GM12878 (cell line): ENCODE measurements around the gene ZCCHC4. TPM values are rescaled to one million over a fixed set of nuclear protein-coding genes. Genes with fewer than 3 reads are reported as not detected.

Experiments used
- ATAC-seq: fragments of 200-7000 bp; cut with Tn5 transposase; 3 replicates; pipeline ENCODE4 v1.9.1; 2020; ENCODE audit warnings: mild to moderate bottlenecking, moderate library complexity
- BruUV-seq: library from RNA; stranded (reverse); fragments of 400-500 nt; replicated peaks from 2 replicates; lab custom pipeline; 2021; lab: Mats Ljungman, UMichigan
- CTCF ChIA-PET: fragments of 300-600 bp; sonication (Branson Sonifier 250); formaldehyde crosslinking; extraction: SDS; loops from one replicate; lab custom pipeline; 2021; ENCODE audit warnings: inconsistent platforms; lab: Yijun Ruan, JAX
- POLR2A ChIA-PET: fragments of 350-600 bp; formaldehyde crosslinking; extraction: SDS; loops from one replicate; lab custom pipeline; 2021; ENCODE audit warnings: inconsistent platforms; lab: Charles Lee
- RAD21 ChIA-PET: fragments of 300-600 bp; sonication (Branson Sonifier 250); formaldehyde crosslinking; loops from one replicate; lab custom pipeline; 2023; ENCODE audit warnings: antibody characterized with exemption; ENCODE audit not compliant: unreplicated experiment; lab: Charles Lee
- SMC1A ChIA-PET: fragments of 300-600 bp; sonication (Branson Sonifier 250); formaldehyde crosslinking; loops from one replicate; lab custom pipeline; 2023; ENCODE audit not compliant: unreplicated experiment, uncharacterized antibody; lab: Charles Lee
- DNase-seq: peaks from one replicate; pipeline ENCODE4 v3.0.0-alpha.2; 2011; ENCODE audit warnings: low read depth, low spot score
- FAIRE-seq: peaks from 3 replicates; lab custom pipeline; 2011; peaks lifted over from hg19 to GRCh38; lab: Jason Lieb, UNC
- H2AFZ ChIP-seq: 2 replicates; pipeline ENCODE4 v1.6.0; 2011; ENCODE audit warnings: low read depth, low read length, control low read depth; ENCODE audit not compliant: control insufficient read depth
- H3K27ac ChIP-seq: 2 replicates; pipeline ENCODE4 v1.5.1; 2011; ENCODE audit warnings: control low read depth; ENCODE audit not compliant: control insufficient read depth, insufficient read depth
- H3K27me3 ChIP-seq, 2 experiments: replicated peaks in 1 of 2; 2 replicates each; pipeline versions ENCODE4 v1.6.0 to v1.6.1; 2011; ENCODE audit warnings: low read length in 1 of 2; ENCODE audit not compliant: control insufficient read depth in 2 of 2, insufficient read depth in 2 of 2
- H3K36me3 ChIP-seq, 2 experiments: 2 replicates each; pipeline ENCODE4 v1.5.1; 2011; ENCODE audit warnings: low read length in 1 of 2; ENCODE audit not compliant: control insufficient read depth in 2 of 2, insufficient read depth in 2 of 2
- H3K4me1 ChIP-seq: 2 replicates; pipeline ENCODE4 v1.6.1; 2011; ENCODE audit warnings: mild to moderate bottlenecking, low read length, moderate library complexity, mixed read lengths; ENCODE audit not compliant: control insufficient read depth, insufficient read depth
- H3K4me2 ChIP-seq: 2 replicates; pipeline ENCODE4 v1.6.0; 2011; ENCODE audit warnings: control low read depth; ENCODE audit not compliant: control insufficient read depth, insufficient read depth
- H3K4me3 ChIP-seq: fragments of 200-600 bp; sonication (generic); 2 replicates; pipeline ENCODE4 v1.5.1; 2016
- H3K79me2 ChIP-seq: 2 replicates; pipeline ENCODE4 v1.6.0; 2011; ENCODE audit warnings: low read length; ENCODE audit not compliant: control insufficient read depth, insufficient read depth
- H3K9ac ChIP-seq: 2 replicates; pipeline ENCODE4 v1.8.0; 2011; ENCODE audit warnings: low read length, control low read depth, mixed read lengths; ENCODE audit not compliant: control insufficient read depth, insufficient read depth
- H3K9me3 ChIP-seq: replicated peaks from 3 replicates; pipeline ENCODE4 v1.5.1; 2011; ENCODE audit warnings: mild to moderate bottlenecking, low read length; ENCODE audit not compliant: control insufficient read depth, insufficient read depth
- H4K20me1 ChIP-seq: 2 replicates; pipeline ENCODE4 v1.6.0; 2011; ENCODE audit not compliant: control insufficient read depth, insufficient read depth
- ATF7 ChIP-seq: fragments of 450-650 bp; IDR thresholded peaks from 2 replicates; pipeline ENCODE4 v1.6.1; 2016; ENCODE audit warnings: low read depth, mild to moderate bottlenecking
- CBFB ChIP-seq: IDR thresholded peaks from 2 replicates; pipeline ENCODE4 v1.6.1; 2016; ENCODE audit warnings: antibody characterized with exemption, low read depth
- CHD1 ChIP-seq: IDR thresholded peaks from 2 replicates; pipeline ENCODE4 v1.6.1; 2012; ENCODE audit warnings: low read depth, low read length, improper control_type of control experiment
- DPF2 ChIP-seq: fragments of 450-650 bp; IDR thresholded peaks from 2 replicates; pipeline ENCODE4 v1.6.1; 2017; ENCODE audit warnings: mild to moderate bottlenecking
- EGR1 ChIP-seq, 2 experiments: IDR thresholded peaks; 1 replicate in 1 of 2; 2 replicates in 1 of 2; pipeline ENCODE4 v1.6.1; 2011 to 2012; ENCODE audit warnings: low read depth in 2 of 2, low read length in 2 of 2, borderline replicate concordance in 1 of 2, mild to moderate bottlenecking in 1 of 2, moderate library complexity in 1 of 2
- FOS ChIP-seq: IDR thresholded peaks from 3 replicates; pipeline ENCODE4 v1.6.1; 2011; ENCODE audit warnings: borderline replicate concordance; ENCODE audit not compliant: insufficient read length; ENCODE audit errors: extremely low read depth
- KLF5 ChIP-seq: fragments of 450-650 bp; IDR thresholded peaks from 2 replicates; pipeline ENCODE4 v1.6.1; 2014; ENCODE audit warnings: mild to moderate bottlenecking; ENCODE audit not compliant: partially characterized antibody
- LARP7 ChIP-seq: fragments of 450-650 bp; IDR thresholded peaks from 2 replicates; pipeline ENCODE4 v1.6.1; 2017; ENCODE audit warnings: mild to moderate bottlenecking
- NFXL1 ChIP-seq: fragments of 450-650 bp; IDR thresholded peaks from 2 replicates; pipeline ENCODE4 v1.6.1; 2017; ENCODE audit warnings: antibody characterized with exemption, mild to moderate bottlenecking, borderline replicate concordance
- POLR2A ChIP-seq: IDR thresholded peaks from 2 replicates; pipeline ENCODE4 v1.6.1; 2011; ENCODE audit warnings: low read depth, mild to moderate bottlenecking, low read length
- RAD51 ChIP-seq: fragments of 450-650 bp; IDR thresholded peaks from 2 replicates; pipeline ENCODE4 v1.6.1; 2016; ENCODE audit warnings: moderate library complexity, mild to moderate bottlenecking, inconsistent platforms
- TCF12 ChIP-seq: IDR thresholded peaks from 2 replicates; pipeline ENCODE4 v1.6.1; 2011; ENCODE audit warnings: low read depth, mild to moderate bottlenecking, low read length
- ZNF384 ChIP-seq: IDR thresholded peaks from 2 replicates; pipeline ENCODE4 v1.6.1; 2012; ENCODE audit warnings: low read depth, mild to moderate bottlenecking, low read length, improper control_type of control experiment, borderline replicate concordance
- WGBS: methylation state at CpG from one replicate; pipeline ENCODE4 v1.1.6; 2016; ENCODE audit warnings: low lambda C conversion rate; ENCODE audit not compliant: insufficient replicate concordance, insufficient coverage; ENCODE audit errors: missing lambda C conversion rate; 5-methylcytosine and 5-hydroxymethylcytosine counted together
- in situ Hi-C: fragments of 300-500 bp; cut with MboI; formaldehyde crosslinking; loops from 9 replicates; pipeline ENCODE4 v1.14.3; 2018; ENCODE audit warnings: mixed read lengths
- intact Hi-C: fragments of 100-400 bp; cut with micrococcal nuclease; formaldehyde crosslinking; loops from one replicate; pipeline ENCODE4 v1.14.2; 2022; ENCODE audit not compliant: unreplicated experiment
- polyA plus RNA-seq, 11 experiments: library from polyadenylated mRNA; depleted of rRNA in 4 of 11; unstranded in 6 of 11; stranded (reverse) in 5 of 11; fragments of >200 nt; fragmentation: Nextera tagmentation in 4 of 11; fragmentation: Illumina TruSeq in 1 of 11; extraction: Ambion mirVana in 4 of 11; extraction: Trizol in 1 of 11; gene quantifications; 1 replicate in 1 of 11; 2 replicates in 10 of 11; pipeline versions ENCODE4 v1.2.1 to v1.2.3, GENCODE V29; 2011 to 2016; ENCODE audit warnings: inconsistent platforms in 2 of 11, missing spikeins in 2 of 11, low read depth in 1 of 11
- total RNA-seq, 4 experiments: library from RNA; depleted of rRNA in 3 of 4; stranded (reverse); fragments of >200 nt in 3 of 4; fragmentation: Illumina TruSeq in 1 of 4; extraction: Trizol in 1 of 4; gene quantifications; 2 replicates each; pipeline versions ENCODE4 v1.2.1 to v1.2.3, GENCODE V29; 2013 to 2021
- TF ChIP-seq, protein P1 (sequence below): IDR thresholded peaks from 2 replicates; pipeline ENCODE4 v1.6.1; 2012; ENCODE audit warnings: low read length, inconsistent platforms
- TF ChIP-seq, protein P2 (sequence below): fragments of 450-650 bp; IDR thresholded peaks from 2 replicates; pipeline ENCODE4 v1.6.1; 2016; ENCODE audit warnings: mild to moderate bottlenecking
- TF ChIP-seq, protein P3 (sequence below): IDR thresholded peaks from 2 replicates; pipeline ENCODE4 v1.6.1; 2012; ENCODE audit warnings: low read depth, low read length, improper control_type of control experiment
- TF ChIP-seq, protein P4 (sequence below): IDR thresholded peaks from 2 replicates; pipeline ENCODE4 v1.6.1; 2012; ENCODE audit warnings: low read depth, low read length, improper control_type of control experiment

The ZCCHC4 gene
- total and polyA plus RNA-seq, 10 of the 15 experiments (the other 5 are each of a cell fraction or from before 2014, with no cell fraction given), result 3.2 to 17.7 (median 12.7) TPM

DNA sequence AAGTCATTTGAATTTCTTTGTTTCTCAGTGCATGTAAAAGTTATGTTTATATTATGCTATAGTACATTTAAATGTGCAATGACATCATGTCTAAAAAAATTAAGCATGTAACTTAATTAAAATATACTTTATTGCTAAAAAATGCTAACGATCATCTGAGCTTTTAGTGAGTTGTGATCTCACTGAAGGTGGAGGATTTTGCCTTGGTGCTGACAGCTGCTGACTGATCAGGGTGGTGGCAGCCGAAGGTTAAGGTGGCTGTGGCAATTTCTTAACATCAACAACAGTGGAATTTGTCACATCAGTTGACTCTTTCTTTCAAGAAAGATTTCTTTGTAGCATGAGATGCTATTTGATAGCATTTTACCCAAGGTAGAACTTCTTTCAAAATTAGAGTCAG lies 71.1 kb downstream of the ZCCHC4 start (continued):
- TF ChIP-seq CHD1 (no peak), ZNF384 (no peak), POLR2A (no peak), FOS (no peak), EGR1 (IDR thresholded peaks at IDR 0.05; ENCODE audit: borderline replicate concordance in 1 of 2, low read depth in 2 of 2, low read length in 2 of 2) (no peak), DPF2 (no peak), CBFB (no peak)
- TF ChIP-seq, protein P1, sequence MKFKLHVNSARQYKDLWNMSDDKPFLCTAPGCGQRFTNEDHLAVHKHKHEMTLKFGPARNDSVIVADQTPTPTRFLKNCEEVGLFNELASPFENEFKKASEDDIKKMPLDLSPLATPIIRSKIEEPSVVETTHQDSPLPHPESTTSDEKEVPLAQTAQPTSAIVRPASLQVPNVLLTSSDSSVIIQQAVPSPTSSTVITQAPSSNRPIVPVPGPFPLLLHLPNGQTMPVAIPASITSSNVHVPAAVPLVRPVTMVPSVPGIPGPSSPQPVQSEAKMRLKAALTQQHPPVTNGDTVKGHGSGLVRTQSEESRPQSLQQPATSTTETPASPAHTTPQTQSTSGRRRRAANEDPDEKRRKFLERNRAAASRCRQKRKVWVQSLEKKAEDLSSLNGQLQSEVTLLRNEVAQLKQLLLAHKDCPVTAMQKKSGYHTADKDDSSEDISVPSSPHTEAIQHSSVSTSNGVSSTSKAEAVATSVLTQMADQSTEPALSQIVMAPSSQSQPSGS, result no peak

DNA sequence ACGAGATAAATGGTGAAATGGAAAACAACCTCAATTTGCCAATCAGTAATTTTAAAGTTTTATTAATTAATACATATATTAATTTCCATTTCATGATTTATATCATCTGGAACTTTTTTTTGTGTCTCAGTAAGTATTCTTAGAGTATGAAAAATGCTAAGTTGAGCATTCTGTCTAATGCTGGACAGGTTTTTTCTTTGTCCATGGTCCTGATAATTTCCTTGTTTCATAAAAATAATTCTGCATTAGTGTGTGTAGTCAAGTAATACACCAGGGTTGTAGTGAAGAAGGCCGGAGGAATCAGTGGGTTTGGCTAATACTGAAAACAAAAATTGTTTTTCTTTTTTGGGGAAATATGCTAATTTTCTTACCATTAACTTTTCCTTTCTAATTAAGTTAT lies 74.4 kb downstream of the ZCCHC4 start:
- FAIRE-seq, result no peak
- 94% methylated on average over 2 of the region's 2 CpGs for WGBS
- in situ Hi-C loops (loop anchor here (25.0 kb wide), 1 partner anchor 825 kb away; no protein-coding TSS in a partner anchor), intact Hi-C loops (no loop called here)
- no peak for ATAC-seq
- no peaks in the 10 kb centered on the region for H3K79me2 ChIP-seq
- H3K9me3 ChIP-seq, result no peaks in the 10 kb centered on the region
- BruUV-seq, result no TSS peak
- ChIA-PET RAD21 (no interaction called here), SMC1A (interaction anchor here (1.2 to 1.5 kb wide), 2 partner anchors 9 to 22 kb away, joined by 3 to 5 read pairs; no protein-coding TSS in a partner anchor), CTCF (interaction anchor here (0.9 to 1.1 kb wide), 2 partner anchors 22 to 75 kb away, joined by 3 to 4 read pairs; partner anchors contain the start of gene ZCCHC4), POLR2A (interaction anchor here (0.6 kb wide), 1 partner anchor 820 kb away, joined by 3 read pairs; no protein-coding TSS in a partner anchor)
- no peak overlapping the region for H3K4me3 ChIP-seq
- no peak for DNase-seq
- H3K36me3 ChIP-seq, result peaks cover 2 to 29% of the 10 kb centered on the region in 2 experiments
- no peaks in the 10 kb centered on the region for H3K27me3 ChIP-seq
- H4K20me1 ChIP-seq, result no peaks in the 10 kb centered on the region
- H3K9ac ChIP-seq, result no peak overlapping the region
- no peaks in the 10 kb centered on the region for H3K4me1 ChIP-seq
- H3K4me2 ChIP-seq, result no peak overlapping the region
- no peak overlapping the region for H2AFZ ChIP-seq
- no peak overlapping the region for H3K27ac ChIP-seq
- no peak for TF ChIP-seq LARP7
- TF ChIP-seq TCF12, result no peak
- TF ChIP-seq NFXL1, result no peak
- TF ChIP-seq, protein P2, sequence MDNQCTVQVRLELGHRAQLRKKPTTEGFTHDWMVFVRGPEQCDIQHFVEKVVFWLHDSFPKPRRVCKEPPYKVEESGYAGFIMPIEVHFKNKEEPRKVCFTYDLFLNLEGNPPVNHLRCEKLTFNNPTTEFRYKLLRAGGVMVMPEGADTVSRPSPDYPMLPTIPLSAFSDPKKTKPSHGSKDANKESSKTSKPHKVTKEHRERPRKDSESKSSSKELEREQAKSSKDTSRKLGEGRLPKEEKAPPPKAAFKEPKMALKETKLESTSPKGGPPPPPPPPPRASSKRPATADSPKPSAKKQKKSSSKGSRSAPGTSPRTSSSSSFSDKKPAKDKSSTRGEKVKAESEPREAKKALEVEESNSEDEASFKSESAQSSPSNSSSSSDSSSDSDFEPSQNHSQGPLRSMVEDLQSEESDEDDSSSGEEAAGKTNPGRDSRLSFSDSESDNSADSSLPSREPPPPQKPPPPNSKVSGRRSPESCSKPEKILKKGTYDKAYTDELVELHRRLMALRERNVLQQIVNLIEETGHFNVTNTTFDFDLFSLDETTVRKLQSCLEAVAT, result no peak
- TF ChIP-seq KLF5, result no peak
- TF ChIP-seq, protein P3, sequence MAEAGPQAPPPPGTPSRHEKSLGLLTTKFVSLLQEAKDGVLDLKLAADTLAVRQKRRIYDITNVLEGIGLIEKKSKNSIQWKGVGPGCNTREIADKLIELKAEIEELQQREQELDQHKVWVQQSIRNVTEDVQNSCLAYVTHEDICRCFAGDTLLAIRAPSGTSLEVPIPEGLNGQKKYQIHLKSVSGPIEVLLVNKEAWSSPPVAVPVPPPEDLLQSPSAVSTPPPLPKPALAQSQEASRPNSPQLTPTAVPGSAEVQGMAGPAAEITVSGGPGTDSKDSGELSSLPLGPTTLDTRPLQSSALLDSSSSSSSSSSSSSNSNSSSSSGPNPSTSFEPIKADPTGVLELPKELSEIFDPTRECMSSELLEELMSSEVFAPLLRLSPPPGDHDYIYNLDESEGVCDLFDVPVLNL, result no peak
- no peak for TF ChIP-seq ATF7
- TF ChIP-seq, protein P4, sequence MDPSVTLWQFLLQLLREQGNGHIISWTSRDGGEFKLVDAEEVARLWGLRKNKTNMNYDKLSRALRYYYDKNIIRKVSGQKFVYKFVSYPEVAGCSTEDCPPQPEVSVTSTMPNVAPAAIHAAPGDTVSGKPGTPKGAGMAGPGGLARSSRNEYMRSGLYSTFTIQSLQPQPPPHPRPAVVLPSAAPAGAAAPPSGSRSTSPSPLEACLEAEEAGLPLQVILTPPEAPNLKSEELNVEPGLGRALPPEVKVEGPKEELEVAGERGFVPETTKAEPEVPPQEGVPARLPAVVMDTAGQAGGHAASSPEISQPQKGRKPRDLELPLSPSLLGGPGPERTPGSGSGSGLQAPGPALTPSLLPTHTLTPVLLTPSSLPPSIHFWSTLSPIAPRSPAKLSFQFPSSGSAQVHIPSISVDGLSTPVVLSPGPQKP, result no peak
- TF ChIP-seq RAD51, result no peak
